Measurements from ENCODE around the gene EVX1.

EVX1 gene

DNA sequence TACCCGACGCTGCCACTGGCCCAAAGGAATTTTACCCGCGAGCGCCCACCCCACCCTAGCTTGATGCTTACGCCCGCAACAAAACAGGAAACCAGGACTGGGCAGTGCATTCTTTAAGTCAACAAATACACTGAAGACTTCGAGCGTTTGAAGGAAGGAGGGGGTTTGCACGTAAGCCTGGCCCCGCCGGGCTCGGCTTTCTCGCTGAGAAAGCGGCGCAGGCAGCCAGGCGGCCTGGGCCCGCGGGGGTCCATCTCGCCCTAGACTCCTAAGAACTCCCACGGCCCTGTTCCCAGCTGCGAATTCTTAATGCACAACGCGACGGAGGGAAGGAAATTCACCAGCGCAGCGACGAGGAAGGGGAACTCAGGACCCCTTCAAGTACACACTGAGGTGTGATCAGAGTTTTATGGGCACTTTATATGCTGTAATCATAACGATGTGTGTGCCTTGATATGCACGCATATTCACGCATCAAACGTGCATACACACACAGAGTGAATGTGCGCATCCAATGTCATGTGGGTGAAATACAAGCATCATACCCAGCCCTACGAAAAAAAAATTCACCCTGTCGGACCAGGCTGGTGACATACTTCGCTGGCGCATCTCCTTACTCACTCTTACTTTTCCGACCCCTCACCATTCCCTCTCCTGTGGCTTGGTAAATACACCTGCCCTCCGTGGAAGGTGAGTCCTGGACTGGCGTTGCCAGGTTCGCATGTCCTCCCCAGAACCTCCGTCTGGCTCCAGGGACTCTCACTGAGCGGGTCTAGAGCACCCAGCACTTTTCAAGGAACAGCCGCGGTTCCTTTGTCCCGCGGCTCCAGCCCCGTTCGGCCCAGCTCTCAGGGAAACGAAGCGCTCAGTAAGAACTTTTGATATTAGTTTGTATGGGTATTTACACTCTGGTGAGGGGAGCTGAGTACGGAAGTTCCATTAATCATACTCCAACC, 37.0 kb upstream of the EVX1 start:
- no peak for DNase-seq

DNA sequence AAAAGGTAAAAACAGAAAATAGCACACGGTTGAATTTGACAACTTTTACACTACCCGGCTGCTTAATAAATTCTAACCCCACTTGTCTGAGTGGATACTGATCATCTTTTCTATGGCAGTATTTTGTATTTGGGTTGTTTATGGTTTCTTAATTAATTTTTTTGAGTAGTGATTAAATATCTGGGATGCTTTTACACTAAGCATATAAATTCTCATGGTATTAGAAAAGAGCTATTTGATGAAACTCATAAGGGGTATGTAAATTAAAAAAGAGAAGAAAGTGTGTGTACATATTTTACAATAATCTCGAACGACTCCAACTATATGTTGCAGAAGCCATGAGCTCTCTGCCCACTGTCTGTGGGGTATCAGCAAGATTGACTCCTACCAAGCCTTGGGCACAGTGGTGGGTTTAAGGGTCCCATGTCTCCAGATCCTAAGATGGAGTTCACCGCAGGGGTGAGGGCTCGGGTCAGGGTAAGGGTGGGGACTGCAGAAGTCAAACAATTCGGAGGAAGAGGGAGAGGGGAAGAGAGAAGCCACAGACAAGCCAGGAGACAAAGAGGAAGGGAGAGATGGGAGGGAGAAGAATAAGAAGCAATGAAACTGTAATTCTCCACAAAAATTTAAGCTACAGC, 35.1 kb upstream of the EVX1 start:
- no peak for DNase-seq

DNA sequence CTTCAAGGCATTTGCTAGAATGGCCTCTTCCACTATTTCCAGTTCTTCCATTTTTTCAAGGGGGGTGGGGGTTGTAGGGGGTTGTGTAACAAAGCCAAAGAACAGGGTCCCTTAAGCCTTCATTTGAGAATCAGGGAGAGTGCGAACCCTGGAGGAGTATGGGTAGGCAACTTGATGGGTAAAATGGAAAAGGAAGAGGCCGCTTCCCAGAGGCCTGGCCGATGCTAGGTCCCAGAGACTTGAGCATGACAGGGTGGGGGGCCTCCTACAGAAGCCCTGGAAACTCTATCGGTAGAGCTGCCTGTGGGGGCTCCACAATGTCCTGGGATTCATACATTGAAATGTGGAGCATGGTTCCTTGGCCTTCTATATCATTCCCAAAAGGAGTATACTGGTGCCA, 33.6 kb upstream of the EVX1 start:
- DNase-seq: no peak

GRCh38 chr7:27209933-27210440, 32.6 kb upstream of the EVX1 start:
- no peak for DNase-seq

GRCh38 chr7:27210441-27211083, 32.0 kb upstream of the EVX1 start:
- DNase-seq: no peak

GRCh38 chr7:27211084-27211446, 31.5 kb upstream of the EVX1 start:
- no peak for DNase-seq

- no peak for DNase-seq
These were observed 30.8 kb upstream of the EVX1 start for GRCh38 chr7:27211764-27212204.

GRCh38 chr7:27212497-27213432, 29.8 kb upstream of the EVX1 start:
- DNase-seq: no peak

DNA sequence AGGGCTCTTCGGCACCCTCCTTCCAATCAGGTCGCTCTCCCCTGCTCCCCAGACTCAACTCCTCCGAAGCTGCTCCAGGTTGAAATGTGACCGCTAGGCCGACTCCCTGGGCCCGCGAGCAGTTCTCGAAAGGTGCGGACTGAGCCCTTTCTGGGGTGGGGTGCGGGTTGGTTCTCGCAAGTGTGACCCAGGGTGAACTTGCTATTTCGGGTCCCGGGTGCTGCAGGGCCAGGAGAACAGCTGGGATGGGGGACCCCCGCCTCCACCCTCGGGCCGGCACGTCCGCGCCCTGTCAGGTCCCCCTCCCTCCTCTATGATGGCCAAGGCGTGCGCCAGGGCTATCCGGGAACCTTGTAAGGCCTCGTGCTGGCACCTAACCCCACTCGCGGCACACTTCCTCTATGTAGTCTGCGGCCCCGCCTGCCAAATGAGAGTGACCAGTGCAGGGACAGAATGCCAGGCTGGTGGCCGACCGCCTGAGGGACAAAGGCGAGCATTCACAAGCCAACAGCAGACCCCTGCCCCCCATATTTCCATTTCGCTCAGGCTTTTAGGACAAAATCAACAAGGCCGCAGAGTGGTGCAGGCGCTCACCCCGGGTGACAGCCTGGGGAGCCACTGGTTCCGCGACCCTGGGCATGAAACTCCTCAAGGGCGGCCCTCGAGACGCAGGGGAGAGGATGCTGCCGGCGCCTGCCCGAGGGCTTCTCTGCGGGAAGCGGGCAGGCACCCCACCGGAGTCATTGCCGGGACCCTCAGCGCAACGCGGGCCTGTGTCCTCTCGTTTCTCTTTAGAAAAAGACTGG, 29.0 kb upstream of the EVX1 start:
- no peak for DNase-seq

- no peak for DNase-seq
These were observed 28.2 kb upstream of the EVX1 start for GRCh38 chr7:27214239-27214950.

- no peak for DNase-seq
These were observed 27.2 kb upstream of the EVX1 start for GRCh38 chr7:27215356-27215755.

DNA sequence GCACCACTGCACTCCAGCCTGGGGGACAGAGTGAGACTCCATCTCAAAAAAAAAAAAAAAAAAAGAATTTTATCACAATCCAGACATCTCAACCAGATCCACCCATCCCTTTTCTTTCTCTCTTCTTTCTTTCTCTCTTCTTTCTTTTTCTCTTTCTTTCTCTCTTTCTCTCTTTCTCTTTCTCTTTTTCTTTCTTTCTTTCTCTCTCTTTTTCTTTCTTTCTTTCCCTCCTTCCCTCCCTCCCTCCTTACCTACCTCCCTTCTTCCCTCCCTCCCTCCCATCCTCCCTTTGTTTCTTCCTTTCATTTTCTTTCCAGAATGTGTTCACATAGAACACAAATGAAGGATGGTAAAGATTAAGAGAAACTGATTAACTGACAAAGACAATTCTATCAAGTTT, 24.7 kb upstream of the EVX1 start:
- DNase-seq: no peak

GRCh38 chr7:27219821-27220220, 22.8 kb upstream of the EVX1 start:
- DNase-seq: no peak

DNA sequence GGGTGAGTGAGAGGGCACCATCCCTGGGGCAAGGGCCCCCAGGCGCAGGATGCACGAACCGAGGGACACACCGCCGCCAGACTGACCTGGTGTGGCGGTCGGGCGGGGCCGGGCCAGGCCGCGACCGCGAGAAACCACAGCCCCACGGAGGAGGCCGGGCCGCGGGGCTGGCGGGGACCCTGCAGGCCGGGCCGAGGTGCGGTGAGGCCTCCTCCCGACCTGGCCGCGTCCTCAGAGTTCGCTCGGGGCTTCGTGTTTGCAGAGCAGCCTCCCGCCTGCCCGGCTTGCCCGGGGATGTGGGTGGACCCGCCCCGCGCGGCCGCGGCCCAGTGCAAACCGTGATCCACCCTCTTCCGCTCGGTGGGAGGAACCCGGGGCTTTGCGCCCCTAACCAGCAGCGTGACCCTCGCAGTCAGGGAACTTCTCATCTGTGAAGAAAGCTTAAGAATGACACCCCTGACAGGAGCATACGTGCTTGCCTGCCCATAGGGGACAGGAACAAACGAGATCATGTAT, 22.1 kb upstream of the EVX1 start:
- no peak for DNase-seq

DNA sequence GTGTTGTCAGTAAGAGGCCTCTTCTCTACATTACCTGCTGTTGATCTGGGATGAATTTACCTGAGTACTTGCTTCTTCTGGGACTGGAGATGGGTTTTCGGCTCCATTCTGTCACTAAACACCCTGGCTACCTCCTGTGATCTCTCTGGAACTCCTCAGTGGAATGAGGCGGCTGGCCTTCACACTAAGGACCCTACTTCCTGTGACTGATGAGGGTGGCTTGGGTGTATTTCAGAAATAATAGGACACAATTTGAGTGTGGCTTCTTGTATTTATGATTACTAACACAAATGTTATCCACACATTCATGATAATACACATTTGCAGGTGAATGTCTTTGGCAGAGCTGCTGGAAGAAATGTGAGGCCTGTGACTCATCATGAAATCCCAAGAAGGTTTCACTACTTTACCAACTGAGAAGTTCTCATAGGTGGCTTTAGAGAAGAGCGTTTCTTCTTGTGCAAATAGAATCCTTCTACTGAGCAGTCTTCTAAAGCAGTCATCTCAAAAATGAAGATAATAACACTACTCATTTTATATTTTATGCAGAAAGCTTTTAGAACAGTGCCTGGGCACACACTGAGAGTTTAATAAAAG, 21.3 kb upstream of the EVX1 start:
- no peak for DNase-seq

GRCh38 chr7:27223941-27224575, 18.5 kb upstream of the EVX1 start:
- no peak for DNase-seq

DNA sequence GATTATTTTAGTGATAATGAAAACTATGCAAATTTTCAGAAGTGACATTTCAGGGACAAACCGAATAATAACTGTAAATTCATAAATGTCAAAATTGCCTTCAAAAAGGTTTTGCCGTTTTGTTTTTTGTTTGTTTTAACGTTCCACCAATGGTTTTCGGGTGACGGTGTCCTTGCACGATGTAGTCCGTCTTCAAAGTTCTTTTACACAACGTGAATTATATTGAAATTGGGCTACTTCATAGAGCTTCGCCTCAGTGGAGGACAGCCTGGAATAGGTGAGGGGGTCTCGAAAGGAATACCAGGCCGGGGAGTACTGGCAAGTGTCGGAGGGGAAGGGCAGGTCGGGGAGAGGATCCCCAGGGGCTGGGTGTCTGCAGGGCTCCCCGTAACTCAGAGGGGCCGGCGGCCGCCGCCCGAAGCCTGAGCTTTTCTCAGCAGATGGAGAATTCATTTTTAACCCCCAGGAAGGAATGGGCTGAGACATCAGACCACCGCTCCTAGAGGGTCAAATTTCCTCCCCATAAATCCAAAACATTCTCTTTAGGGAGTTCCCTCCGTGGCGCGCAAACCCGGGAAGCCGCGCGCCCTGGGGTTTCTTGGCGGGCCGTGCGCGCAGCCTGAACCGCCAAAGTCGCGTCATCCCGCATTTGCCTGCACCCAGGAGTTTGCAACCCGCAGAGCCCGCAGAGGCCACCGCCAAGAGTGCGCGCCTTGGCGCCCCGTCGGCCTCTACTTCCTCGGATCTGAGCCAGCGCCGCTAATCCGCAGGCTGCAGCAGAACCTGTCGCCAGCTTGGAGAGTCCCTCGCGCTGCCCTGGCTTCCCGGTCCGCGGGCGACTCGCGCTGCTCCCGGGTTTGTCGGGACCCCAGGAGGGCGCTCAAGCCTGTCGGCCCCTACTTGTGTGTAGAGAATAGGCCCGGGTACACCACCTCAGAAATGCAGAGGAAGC, 17.3 kb upstream of the EVX1 start:
- DNase-seq: no peak

DNA sequence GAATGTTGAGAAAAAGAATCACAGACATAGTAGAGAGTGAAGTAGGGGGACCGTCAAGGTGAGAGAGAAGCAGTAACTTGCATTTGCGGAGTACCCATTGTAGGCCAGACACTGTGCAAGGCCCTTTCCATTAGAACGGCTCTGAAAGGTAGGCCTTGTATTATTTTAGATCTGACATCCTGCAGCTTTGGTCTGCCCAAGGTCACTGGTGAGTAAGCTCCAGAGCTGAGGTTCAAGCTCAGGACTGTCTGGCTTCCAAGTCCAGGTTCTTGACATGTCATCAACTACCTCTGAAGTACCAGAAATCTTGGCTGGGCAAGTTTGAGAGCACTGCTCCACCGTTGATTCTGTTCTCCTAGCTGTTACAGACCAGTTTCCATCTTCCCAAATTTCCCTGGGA, 13.2 kb upstream of the EVX1 start:
- DNase-seq: no peak
